Astrocyte of the spinal cord (primary cell): ENCODE results near the gene TMEM143.

Experiments
- DNase-seq: peaks from one replicate; pipeline ENCODE4 v3.0.0; 2011; ENCODE audit warnings: low read depth, low spot score
- H3K4me3 ChIP-seq: 2 replicates; pipeline ENCODE4 v1.5.1; 2011; ENCODE audit warnings: low read depth, mild to moderate bottlenecking, low read length, moderate library complexity
- CTCF ChIP-seq: IDR thresholded peaks from 2 replicates; pipeline ENCODE4 v1.5.1; 2012; ENCODE audit warnings: low read depth, mild to moderate bottlenecking, low read length, inconsistent platforms
- in situ Hi-C: cut with HindIII; loops from 2 replicates; pipeline ENCODE4 v1.10.0; 2017; ENCODE audit warnings: low sequenced_read_pairs

TMEM143 gene

GRCh38 chr19:48390188-48391099 is 26.7 kb upstream of the TMEM143 start:
- in situ Hi-C loops = no loop called here
- DNase-seq = peak; percentile 58
- H3K4me3 ChIP-seq = peak overlapping the region; percentile 99
- peak; percentile 74 for TF ChIP-seq CTCF

GRCh38 chr19:48386981-48387380 is 23.2 kb upstream of the TMEM143 start:
- in situ Hi-C loops = no loop called here
- DNase-seq = no peak
- no peak overlapping the region for H3K4me3 ChIP-seq
- no peak for TF ChIP-seq CTCF

GRCh38 chr19:48385461-48386087 is 21.8 kb upstream of the TMEM143 start:
- H3K4me3 ChIP-seq = no peak overlapping the region
- in situ Hi-C loops = no loop called here
- TF ChIP-seq CTCF = no peak
- no peak for DNase-seq

GRCh38 chr19:48382286-48382685 is 18.5 kb upstream of the TMEM143 start:
- no peak for DNase-seq
- in situ Hi-C loops = no loop called here
- H3K4me3 ChIP-seq = no peak overlapping the region
- TF ChIP-seq CTCF = no peak

- in situ Hi-C loops = no loop called here
- DNase-seq = no peak
- H3K4me3 ChIP-seq = no peak overlapping the region
- no peak for TF ChIP-seq CTCF
These were observed 17.6 kb upstream of the TMEM143 start for GRCh38 chr19:48381178-48381950.

GRCh38 chr19:48379058-48379457 is 15.3 kb upstream of the TMEM143 start:
- in situ Hi-C loops = no loop called here
- no peak for DNase-seq
- TF ChIP-seq CTCF = no peak
- no peak overlapping the region for H3K4me3 ChIP-seq
